Right renal pelvis (tissue), 4 donors: Measurements from ENCODE around the gene FKBP1A. TPM values are rescaled to one million over a fixed set of nuclear protein-coding genes. Genes with fewer than 3 reads are reported as not detected.

ENCODE experiments used
- DNase-seq, 4 donors: peaks; one replicate each; pipeline ENCODE4 v3.0.0-alpha.2; 2013; ENCODE audit warnings: low read depth in 4 of 4, low spot score in 3 of 4, missing footprints in 1 of 4
- polyA plus RNA-seq, 4 donors: library from polyadenylated mRNA; unstranded; fragments of 120-200 nt; gene quantifications; one replicate each; pipeline ENCODE4 v1.2.1, GENCODE V29; 2013; ENCODE audit not compliant: insufficient read length in 4 of 4

The FKBP1A gene
- polyA plus RNA-seq, 4 donors = 362 to 409 (median 396) TPM

GRCh38 chr20:1322511-1323245, 70.2 kb downstream of the FKBP1A start:
- no peak for DNase-seq

GRCh38 chr20:1321654-1321939, 71.3 kb downstream of the FKBP1A start:
- no peak for DNase-seq

GRCh38 chr20:1320902-1321653, 71.8 kb downstream of the FKBP1A start:
- DNase-seq = no peak

- DNase-seq = no peak
Measured at GRCh38 chr20:1320016-1320415, 72.8 kb downstream of the FKBP1A start.

DNA sequence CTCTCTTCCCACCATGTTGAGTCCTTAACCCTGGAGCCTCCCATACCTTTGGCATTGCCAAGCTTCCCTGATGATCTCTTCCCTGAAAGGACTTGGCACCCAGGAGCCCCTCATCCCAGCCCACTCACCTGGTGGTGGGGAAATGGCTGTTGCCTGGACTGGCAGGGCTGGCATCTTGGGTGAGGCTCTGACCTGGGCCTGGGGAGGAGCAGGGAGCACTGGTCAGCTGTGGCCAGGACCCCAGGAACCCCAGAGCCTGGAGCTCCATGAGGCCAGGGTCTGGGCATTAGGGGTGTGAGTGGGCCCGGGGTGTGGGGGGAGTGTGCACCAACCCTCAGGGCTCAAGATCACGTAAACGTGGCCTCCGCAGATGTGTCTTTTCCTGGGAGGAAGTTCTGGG, 73.4 kb downstream of the FKBP1A start:
- DNase-seq = no peak

DNA sequence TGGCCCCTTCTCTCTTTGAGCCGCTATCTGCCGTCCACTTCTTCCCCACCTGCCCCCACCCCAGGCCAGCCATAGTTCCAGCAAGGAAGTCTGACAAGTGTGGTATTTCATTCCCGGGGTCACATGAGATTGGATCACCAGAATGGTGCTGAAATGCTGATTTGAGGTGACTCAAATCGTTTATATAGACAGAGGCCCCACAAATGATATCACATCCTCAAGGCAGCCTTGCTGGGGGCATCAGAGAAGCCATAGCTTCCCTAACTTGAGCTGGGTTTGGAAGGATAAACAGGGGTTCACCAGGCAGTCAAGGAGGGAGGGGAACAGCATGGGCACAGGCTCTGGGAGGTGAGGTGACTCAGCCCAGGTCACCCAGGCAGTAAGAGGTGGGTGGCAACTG, 73.8 kb downstream of the FKBP1A start:
- no peak for DNase-seq

Other genes starting within 250 kb of the FKBP1A start
- gene TMEM74B, start 208.1 kb downstream of the FKBP1A start, polyA plus RNA-seq = 1 to 10 TPM; 2.3 to 4.0 (median 3.4) TPM
- under 1 TPM; 0.24 to 0.44 (median 0.35) TPM for gene C20orf202, start 189.6 kb downstream of the FKBP1A start, polyA plus RNA-seq
- not detected for gene RAD21L1, start 167.0 kb downstream of the FKBP1A start, polyA plus RNA-seq
- gene SNPH, start 126.8 kb downstream of the FKBP1A start, polyA plus RNA-seq = 1 to 10 TPM; 2.7 to 3.2 (median 2.9) TPM
- gene SDCBP2, start 63.9 kb downstream of the FKBP1A start, polyA plus RNA-seq = 1 to 10 TPM; 1.7 to 3.8 (median 2.4) TPM
- gene NSFL1C, start 73.8 kb upstream of the FKBP1A start, polyA plus RNA-seq = 100 to 1,000 TPM in 2 of 4 donors, 10 to 100 TPM in 2; 93.9 to 110 (median 103) TPM
- gene SIRPB2, start 98.4 kb upstream of the FKBP1A start, polyA plus RNA-seq = under 1 TPM; 0.25 to 0.75 (median 0.45) TPM
- not detected for gene SIRPD, start 164.7 kb upstream of the FKBP1A start, polyA plus RNA-seq
- 1 to 10 TPM in 3 of 4 donors, under 1 TPM in 1; 0.30 to 2.3 (median 1.4) TPM for gene SIRPB1, start 227.0 kb upstream of the FKBP1A start, polyA plus RNA-seq